SIG-M5 treated with dmso at 0.1 percent for 504 hours (cell line): ENCODE measurements around the gene PLB1.

Source experiments
- DNase-seq: peaks from one replicate; lab custom pipeline; 2025; ENCODE audit not compliant: unreplicated experiment; lab: John Stamatoyannopoulos, UW

PLB1 gene

GRCh38 chr2:28643327-28643726, 147.5 kb downstream of the PLB1 start:
- no peak for DNase-seq

DNA sequence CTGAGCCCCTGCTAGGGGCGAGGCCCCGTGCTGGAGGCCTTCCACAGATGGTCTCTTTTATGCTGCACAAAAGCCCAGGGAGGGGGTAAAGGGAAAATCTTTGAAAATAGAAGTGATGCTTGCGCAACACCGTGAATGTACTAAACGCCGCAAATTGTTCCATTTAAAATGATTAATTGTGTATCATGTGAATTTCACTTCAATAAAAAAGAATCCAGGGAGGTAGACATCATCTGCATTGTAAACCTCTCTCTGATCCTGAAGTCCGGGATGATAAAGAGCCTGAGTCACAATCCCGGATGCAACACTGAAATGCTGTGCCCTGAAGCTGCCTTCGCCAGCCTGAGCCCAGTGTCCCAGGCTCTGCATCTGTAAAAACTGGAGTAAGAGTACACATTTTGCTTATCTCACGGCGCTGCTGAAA, 148.1 kb downstream of the PLB1 start:
- no peak for DNase-seq

DNA sequence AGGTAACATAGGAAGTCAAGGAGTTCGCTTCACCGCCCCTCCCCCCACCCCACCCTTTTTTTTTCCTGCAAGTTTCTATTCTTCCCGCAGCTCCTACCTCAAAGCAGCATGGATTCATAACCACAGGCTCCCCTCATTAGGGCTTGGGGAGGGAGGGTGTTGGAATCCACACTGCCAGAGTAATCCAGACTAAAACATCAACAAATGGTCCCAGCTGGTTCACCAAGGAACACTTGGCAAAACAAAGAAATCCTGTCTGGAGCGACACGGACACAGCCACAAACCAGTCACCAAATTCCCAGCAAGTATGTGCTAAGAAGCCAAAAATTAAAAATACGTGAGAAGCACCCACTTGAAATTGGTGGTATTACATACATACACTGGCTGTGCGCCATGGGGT, 148.9 kb downstream of the PLB1 start:
- DNase-seq, result no peak

GRCh38 chr2:28645553-28645952, 149.7 kb downstream of the PLB1 start:
- DNase-seq, result no peak

- DNase-seq, result no peak
Observed at GRCh38 chr2:28647682-28648081, 151.8 kb downstream of the PLB1 start.

GRCh38 chr2:28648147-28648546, 152.3 kb downstream of the PLB1 start:
- DNase-seq, result no peak

DNA sequence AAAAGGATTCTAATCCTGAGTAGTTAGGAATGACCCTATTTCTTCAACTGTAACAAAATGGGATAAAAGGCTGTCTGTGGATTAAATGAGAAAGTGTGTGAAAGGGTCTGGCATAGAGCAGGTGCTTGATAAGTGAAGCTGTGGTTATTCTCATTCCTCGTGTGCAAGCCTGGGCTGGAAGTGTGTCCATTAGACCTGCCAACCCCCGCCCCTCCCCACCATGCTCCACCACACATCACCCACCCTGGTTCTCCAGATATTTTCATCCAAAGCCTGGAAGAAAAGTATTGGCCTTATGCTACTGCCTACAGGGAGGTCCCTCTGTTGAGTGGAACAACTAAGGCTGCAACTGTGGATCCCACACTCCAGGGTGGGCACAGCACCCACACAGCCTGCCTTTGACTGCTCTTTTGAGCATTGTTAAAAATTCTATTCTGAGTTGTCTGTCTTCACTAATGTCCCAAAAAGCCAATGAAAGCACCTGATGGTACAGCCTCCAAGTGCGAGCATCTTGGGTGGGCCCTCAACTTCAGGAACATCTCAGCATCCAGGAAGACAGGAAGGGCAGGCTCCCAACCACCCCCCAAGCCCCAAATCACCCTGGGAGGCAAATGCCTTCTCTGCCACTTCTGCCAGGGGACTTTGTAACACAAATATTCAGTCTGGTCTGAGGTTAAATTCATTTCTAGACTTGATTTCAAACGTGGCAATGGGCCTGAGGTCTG, 153.0 kb downstream of the PLB1 start:
- no peak for DNase-seq

GRCh38 chr2:28649481-28650265, 153.8 kb downstream of the PLB1 start:
- no peak for DNase-seq

GRCh38 chr2:28650266-28650584, 154.4 kb downstream of the PLB1 start:
- no peak for DNase-seq

DNA sequence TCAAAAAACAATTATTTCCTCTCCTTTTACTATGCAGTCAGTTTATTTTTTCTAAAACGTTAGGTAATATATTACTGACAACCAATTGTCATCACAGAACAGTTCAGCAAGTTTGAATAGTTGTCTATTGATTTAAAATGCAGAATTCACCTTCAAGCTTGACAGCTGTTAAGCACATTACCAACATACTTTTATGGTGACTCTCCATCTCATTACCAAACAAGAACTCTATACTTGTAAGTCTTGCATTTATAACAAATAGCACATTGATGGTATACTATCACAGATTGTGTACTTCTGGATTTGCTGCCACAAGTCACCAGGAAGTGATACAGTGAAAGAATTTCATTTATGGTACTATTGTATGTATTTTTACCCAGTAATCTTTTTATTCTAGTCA, 156.4 kb downstream of the PLB1 start:
- no peak for DNase-seq

- DNase-seq, result no peak
Observed at GRCh38 chr2:28653892-28654662, 158.2 kb downstream of the PLB1 start.

DNA sequence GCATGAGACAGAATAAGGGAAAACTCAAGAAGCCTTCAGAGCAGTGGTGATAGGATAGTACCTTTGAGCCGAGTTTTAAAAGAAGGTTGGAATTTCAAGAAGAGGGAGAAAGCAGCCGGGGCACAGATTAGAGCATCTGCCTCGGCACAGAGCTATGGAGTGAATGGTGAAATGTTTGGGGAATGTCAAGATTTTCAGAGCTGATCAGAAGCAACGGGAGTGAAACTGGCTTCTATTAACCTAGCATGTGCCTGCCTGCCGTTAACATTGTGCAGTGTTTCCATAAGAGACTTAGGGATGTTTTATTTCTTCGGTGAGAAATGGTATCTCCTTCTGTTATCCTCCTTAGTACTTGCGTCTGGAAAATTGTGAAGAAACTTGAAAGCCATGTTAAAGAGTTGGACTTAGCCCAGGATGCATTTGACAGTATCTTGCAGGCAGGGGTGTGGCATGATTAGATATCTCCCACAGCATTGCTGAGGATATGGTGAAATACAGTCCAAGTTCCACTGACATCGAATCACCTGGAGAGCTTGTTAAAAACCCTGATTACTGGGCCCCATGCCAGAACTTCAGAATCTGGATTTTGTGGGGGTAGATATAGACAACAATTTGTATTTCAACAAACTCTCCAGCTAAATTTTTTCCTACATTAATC, 158.9 kb downstream of the PLB1 start:
- DNase-seq, result no peak

DNA sequence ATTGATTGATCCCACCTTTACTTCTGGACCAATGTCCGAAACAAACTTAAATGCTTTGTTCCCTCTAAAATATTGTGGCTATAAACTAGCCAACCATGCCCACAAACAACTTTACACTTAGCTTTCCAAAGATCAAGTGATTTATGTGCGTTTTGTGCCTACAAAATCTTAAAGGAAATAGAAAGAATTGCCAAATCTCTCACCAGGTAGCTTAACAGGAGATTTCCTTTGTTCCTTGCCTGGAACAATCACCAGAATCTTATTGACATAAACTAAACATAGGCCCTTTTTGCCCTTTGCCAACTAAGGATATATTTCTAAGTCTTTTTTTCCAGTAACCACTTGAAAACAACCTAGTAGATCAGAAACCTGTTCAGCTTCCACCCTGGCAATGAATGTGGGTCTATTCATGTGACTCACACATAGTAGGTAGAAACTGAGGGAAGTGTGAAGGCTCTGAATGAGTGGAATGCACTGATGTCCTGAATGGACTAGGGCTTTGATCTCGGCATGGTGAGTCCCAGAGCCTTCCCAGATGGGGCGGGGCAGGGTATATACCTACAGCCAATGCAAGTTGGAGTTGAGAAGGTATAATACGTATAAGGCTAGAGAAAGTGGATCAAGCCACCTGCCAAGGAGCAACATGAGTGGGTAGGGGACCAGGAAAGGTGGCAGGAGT, 161.2 kb downstream of the PLB1 start:
- DNase-seq, result no peak

DNA sequence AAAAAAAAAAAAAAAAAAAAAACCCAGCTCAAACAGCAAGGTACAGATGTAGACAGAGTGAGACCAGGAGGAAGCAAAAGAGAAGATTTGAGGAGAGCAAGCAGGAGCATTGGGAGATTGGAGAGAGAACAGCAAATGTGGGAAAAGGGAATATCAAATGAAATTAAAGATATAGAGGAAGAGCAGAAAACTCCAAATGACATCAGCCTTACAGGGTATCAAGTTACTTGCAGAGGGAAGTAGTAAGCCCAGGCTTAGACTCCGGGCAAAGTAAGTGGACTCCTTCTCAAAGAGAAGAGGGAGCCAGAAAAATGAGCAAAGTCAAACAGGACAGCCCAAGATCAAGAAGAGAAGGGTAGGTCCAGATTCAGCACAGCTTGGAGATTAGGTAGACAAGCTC, 162.5 kb downstream of the PLB1 start:
- no peak for DNase-seq

DNA sequence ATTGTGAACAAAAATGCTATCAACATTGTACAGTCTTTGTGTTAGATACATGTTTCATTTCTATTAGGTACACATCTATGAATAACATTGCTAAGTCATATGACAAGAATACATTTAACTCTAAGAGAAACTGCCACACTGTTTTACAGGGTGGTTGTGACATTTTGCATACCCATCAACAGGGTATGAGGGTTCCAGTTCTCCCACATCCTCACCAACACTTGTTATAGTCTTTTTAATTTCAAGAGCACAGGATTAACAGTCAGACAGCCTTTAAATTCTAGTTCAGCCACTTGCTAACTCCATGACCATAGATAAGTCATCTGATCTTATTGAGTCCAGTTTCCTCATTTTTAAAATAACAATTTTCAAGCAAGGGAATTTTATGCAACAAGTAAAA, 163.3 kb downstream of the PLB1 start:
- no peak for DNase-seq

GRCh38 chr2:28661589-28662001, 165.7 kb downstream of the PLB1 start:
- no peak for DNase-seq

DNA sequence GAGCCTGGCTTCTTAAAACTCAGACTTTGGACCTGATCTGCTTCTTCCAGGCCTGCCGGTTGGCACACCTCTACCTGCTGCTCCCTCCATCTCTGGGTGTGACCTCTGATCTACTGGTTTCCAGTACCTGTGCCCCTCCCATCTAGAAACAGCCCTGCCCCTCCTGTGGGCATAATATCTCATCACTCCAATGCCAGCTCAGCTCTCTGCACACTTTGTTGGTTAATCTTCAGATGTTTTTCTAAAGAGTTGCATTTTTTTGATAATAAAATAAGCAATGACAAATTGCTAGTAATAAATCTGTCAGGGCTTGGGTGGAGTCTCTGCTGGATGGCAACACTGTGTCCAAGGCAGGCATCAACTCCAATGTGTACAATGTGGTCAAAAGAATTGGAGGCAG, 166.2 kb downstream of the PLB1 start:
- DNase-seq, result no peak

DNA sequence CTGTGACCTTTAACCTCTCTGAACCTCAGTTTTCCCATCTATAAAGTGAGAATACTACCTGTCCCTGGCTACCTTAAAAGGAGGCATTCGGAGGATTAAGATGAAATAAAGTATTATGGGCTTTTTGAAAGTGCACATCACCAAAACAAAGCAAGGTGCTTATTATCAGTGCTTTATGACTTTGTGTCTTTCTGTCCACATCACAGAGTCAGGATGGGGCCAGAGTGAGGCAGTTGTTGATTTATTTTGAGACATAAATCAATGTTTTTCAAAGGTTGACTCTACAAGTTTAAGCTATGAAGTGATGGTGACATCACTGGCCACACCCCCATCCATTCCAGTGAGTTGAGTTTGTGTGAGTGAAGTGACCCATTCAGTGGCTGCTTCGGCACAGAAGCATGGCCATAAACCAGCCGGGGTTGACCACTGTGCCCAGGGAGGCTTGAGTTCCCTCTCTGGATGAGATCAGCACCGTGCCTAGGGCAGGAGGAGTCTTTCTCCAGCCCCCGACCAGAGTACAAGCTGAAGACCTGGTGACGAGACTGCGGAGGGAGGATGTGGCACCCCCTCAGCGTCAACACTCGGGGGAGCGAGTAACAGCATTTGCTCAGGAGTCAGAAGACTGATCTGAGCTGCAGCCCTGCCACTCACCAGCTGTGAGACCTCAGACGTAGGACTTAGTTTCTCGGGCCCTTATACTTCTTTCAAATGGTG, 166.8 kb downstream of the PLB1 start:
- DNase-seq, result no peak

DNA sequence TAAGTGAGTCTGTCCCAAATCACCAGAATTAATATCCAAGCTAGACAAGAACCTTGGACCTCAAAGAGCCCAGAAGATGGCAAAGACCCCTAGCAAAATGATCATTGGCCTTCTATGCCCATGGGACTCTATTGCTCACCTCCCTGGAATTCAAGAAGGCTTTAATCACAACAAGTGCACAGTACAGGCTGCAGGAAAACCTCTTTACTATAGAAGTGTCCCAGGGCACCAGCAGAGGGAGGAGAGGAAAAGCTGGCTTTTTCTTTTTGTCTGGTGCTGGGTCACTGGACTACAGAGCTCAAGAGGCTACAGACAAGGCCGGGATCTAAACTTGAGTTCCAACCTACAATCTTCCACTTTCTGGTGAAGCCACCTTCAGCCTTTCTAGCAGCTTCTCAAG, 167.5 kb downstream of the PLB1 start:
- DNase-seq, result no peak

DNA sequence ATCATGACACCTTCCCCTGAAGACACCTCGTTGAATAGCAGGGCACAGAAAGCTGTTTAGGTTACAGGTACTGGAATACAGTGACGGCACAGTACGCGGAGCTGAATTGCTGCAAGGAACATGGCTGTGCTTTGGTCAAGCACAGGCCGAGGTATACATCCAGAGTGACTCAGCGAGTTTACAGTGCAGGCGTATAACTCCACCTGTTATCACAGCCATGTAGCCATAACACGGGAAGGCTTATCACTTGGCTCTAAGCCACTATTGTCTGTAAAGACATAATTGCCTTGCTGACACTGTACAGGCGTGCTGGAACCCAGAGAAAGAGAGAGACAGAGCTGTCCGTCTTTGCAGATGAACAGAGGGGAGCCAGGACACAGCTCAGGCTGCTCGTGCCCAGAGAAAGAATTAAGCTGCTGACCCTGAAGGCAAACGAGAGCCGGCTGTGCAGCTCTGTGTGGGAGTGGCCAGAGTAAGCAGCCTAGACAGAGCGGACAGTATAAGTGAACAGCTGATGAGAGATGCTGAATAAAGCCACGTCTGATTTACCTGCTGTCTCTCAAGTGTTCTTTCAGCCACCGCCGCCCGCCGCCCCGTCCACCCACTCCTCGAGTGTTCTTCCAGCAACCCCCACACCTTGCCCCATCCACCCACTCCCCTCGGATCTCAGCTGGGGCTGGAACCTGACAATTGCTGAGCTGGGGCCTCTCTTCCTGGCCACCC, 168.4 kb downstream of the PLB1 start:
- no peak for DNase-seq
